Vagina (tissue), 2 donors: Measurements from ENCODE around the gene DARS2.

Experiments
- CTCF ChIP-seq, 3 experiments: fragments of 450-650 bp in 2 of 3; fragments of 200-600 bp in 1 of 3; sonication (generic) in 1 of 3; IDR thresholded peaks; one replicate each; pipeline ENCODE4 v1.5.1; 2017 to 2019; ENCODE audit warnings: antibody characterized with exemption in 3 of 3, mild to moderate bottlenecking in 2 of 3, moderate library complexity in 2 of 3
- POLR2AphosphoS5 ChIP-seq, 2 donors: sonication (generic); formaldehyde crosslinking; IDR thresholded peaks; one replicate each; pipeline ENCODE4 v1.9.0; 2017; ENCODE audit warnings: antibody characterized with exemption in 2 of 2, mild to moderate bottlenecking in 2 of 2, low read depth in 1 of 2; ENCODE audit not compliant: insufficient read depth in 1 of 2

GRCh38 chr1:173779936-173780335, 44.5 kb upstream of the DARS2 start:
- TF ChIP-seq CTCF (IDR thresholded peaks at IDR 0.05), result no peak
- no peak for TF ChIP-seq POLR2AphosphoS5 (IDR thresholded peaks at IDR 0.05; ENCODE audit: insufficient read depth in 1 of 2, low read depth in 1 of 2)
